HG02981 (cell line): ENCODE measurements around the gene CDK3.
"Not testable (repeated sequence)": the region's sequence is repeated elsewhere in the genome, so short reads cannot be mapped to it uniquely, and the experiment has no call there.

ENCODE experiments used
- ATAC-seq: cut with Tn5 transposase; IDR thresholded peaks from one replicate; pipeline ENCODE4 v1.9.1; 2021; ENCODE audit warnings: mild to moderate bottlenecking, moderate library complexity; ENCODE audit not compliant: unreplicated experiment

The CDK3 gene

DNA sequence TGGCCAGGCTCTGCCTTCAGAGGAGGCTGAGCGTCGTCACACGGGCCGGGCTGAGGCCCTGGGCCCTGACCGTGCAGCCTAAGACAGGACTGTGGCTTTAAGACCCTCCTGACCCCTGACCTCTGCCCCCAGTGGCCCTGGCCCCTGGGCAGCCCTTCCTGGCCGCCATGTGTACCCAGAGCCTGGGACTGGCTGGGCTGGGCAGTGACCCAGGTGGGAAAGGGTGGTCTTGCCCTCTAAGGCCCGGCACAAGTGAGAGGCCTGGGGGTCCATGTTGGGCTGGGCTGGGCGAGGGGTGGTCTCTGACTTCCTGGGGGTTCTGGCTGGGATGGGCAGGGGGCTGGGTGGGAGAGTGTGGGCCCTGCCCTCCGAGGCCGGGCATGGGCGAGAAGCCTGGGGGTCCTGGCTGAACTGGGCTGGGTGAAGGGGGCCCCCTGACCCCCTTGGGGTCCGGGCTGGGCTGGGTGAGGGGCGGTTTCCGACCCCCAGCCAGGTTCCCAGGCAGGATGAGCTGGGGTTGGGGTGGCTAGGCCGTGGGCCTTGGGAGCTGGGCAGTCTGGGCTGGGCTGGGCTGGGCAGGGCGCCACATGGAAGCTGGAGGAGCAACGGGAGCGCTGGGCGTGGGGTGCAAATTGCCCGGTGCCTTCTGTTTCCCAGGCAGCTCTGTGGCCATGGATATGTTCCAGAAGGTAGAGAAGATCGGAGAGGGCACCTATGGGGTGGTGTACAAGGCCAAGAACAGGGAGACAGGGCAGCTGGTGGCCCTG lies at the start of gene CDK3:
TSS of gene CDK3 (plus strand) at position 101 of the 767 bp plus-strand sequence. CDS start at position 672, 571 bp downstream.
- ATAC-seq, result no peak

GRCh38 chr17:75950855-75951554 lies 49.6 kb upstream of the CDK3 start:
- ATAC-seq, result no peak

GRCh38 chr17:75959051-75959838 lies 41.4 kb upstream of the CDK3 start:
- ATAC-seq, result no peak

- ATAC-seq, result no peak
Observed at GRCh38 chr17:75959839-75960511, 40.7 kb upstream of the CDK3 start.

- no peak for ATAC-seq
Observed at GRCh38 chr17:75965468-75965867, 35.2 kb upstream of the CDK3 start.

- ATAC-seq, result not testable (repeated sequence)
Observed at GRCh38 chr17:75969044-75969443, 31.6 kb upstream of the CDK3 start.

DNA sequence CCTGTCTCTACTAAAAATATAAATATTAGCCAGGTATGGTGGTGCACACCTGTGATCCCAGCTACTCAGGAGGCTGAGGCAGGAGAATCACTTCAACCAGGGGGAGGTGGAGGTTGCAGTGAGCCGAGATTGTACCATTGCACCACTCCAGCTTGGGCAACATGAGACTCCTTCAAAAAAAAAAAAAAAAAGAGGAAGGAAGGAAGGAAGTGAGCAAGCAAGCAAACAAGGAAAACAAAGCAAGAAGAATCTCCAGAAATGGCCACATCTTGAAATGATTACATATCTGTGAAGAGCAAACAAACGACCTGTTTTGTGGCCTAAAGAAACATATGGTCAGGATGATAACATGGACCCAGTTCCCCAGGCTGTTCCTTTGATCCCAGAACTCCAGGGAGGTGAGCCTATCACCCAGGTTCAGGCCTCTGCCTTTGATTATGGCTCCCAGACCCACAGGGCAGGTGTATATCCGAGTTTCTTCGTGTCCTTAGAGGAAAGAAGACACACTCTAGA lies 30.6 kb upstream of the CDK3 start:
- no peak for ATAC-seq

DNA sequence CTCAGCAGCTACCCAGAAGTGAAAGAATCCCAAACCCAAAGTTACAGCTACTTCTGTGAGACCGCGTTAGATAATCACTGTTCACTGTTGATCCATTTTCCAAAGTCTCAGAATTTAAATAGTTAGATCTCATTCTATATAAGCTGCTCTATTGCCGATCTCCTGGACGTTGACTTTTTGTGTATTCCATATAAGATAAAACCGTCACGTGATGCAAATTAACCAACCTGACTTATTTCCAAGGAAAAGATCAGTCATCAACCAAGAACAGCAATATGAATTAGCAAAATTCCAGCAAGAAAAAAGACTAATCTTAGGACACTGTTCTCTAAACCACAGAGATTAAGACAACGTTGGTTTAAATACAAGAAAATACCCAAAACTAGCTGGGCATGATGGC lies 30.0 kb upstream of the CDK3 start:
- ATAC-seq, result no peak

DNA sequence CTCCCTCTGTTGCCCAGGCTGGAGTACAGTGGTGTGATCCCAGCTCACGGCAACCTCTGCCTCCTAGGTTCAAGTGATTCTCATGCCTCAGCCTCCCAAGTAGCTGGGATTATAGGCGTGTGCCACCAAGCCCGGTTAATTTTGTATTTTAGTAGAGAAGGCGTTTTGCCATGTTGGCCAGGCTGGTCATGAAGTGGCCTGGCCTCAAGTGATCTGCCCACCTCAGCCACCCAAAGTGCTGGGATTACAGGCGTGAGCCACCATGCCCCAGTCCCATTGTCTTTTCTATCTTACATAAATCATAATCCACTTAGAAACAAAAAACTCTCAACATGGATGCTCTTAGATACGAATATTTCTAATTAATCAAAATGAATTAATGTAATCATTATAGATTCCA lies 25.5 kb upstream of the CDK3 start:
- ATAC-seq, result not testable (repeated sequence)

GRCh38 chr17:75975757-75976174 lies 24.9 kb upstream of the CDK3 start:
- ATAC-seq, result no peak

DNA sequence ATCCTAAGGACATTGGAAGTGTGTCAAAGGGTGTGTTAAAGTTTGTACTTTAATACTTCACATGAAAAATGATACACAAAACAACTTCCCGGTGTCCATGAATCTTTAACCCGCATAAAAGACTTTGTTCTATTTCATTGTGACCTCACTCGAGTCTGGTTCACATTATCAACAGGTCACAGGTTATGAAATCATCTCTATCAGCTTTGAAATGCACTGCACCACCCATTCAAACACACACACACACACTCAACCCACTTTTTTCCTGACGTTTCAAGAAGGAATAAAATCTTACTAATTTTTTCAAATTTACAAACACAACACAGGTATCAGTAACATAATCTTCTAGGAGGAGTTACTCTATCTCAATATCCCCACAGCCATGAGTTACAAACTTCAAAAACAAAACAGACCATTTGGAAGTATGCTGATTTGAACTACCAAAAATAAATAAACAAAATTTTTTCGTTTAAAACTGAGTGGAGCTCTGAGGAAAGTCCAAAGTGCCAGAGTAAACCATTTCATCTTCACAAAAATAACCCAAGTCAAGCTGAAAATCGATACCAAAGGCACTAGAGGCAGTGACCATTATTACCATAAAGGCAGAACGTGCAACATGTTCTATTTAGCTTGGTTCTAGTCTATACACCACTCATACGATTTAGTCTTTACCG lies 24.3 kb upstream of the CDK3 start:
- no peak for ATAC-seq

- ATAC-seq, result peak; percentile 85
Observed at GRCh38 chr17:75978938-75979704, 21.5 kb upstream of the CDK3 start, which contains the start of the genes ACOX1 and TEN1. Gene ACOX1, minus strand, starts transcription at chr17:75979166. Its CDS starts 93 bp downstream, at chr17:75979073. Gene TEN1, plus strand, starts transcription at chr17:75979240. Its CDS starts 6,953 bp downstream, at chr17:75986193.

- no peak for ATAC-seq
Observed at GRCh38 chr17:75979705-75980187, 20.9 kb upstream of the CDK3 start.

- ATAC-seq, result no peak
Observed at GRCh38 chr17:75980188-75981018, 20.3 kb upstream of the CDK3 start.

DNA sequence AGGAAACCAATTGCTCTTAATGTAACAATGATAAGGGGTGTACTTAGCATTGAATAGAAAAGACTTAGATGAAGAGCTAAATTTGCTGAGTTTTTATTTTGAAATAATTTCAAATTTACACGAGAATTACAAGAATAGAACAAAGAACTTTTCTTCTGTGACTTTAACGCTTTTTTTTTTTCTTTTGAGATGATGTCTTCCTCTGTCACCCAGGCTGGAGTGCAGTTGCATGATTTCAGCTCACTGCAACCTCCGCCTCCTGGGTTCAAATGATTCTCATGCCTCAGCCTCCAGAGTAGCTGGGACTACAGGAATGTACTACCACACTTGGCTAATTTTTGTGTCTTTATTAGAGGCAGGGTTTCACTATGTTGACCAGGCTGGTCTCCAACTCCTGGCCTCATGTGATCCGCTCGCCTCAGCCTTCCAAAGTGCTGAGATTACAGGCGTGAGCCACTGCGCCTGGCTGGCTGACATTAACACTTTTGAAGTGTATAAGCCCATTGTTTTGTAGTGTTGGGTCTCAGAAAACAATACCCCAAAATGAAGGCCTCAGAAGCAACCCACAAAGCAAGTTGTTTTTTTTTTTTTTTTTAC lies 19.5 kb upstream of the CDK3 start:
- ATAC-seq, result no peak

GRCh38 chr17:75983501-75984181 lies 17.0 kb upstream of the CDK3 start:
- no peak for ATAC-seq

GRCh38 chr17:75985986-75986385 lies 14.7 kb upstream of the CDK3 start:
- ATAC-seq, result no peak
